Duodenal mucosa (tissue), 2 donors: ENCODE measurements around the gene PTPRN2.

Experiments
- H3K27ac ChIP-seq: one replicate; pipeline ENCODE4 v1.7.0; 2013; ENCODE audit warnings: low read depth, low read length
- H3K27me3 ChIP-seq, 2 donors: one replicate each; pipeline ENCODE4 v1.7.0; 2013; ENCODE audit warnings: low read length in 2 of 2, control low read depth in 1 of 2; ENCODE audit not compliant: insufficient read depth in 2 of 2, control insufficient read depth in 1 of 2
- H3K36me3 ChIP-seq, 2 donors: one replicate each; pipeline ENCODE4 v1.7.0; 2013; ENCODE audit warnings: low read length in 2 of 2, control low read depth in 1 of 2; ENCODE audit not compliant: insufficient read depth in 2 of 2, control insufficient read depth in 1 of 2
- H3K4me1 ChIP-seq, 2 donors: one replicate each; pipeline ENCODE4 v1.7.0; 2013; ENCODE audit warnings: low read length in 2 of 2, control low read depth in 1 of 2; ENCODE audit not compliant: insufficient read depth in 2 of 2, control insufficient read depth in 1 of 2
- H3K4me3 ChIP-seq, 2 donors: one replicate each; pipeline ENCODE4 v1.7.0; 2013; ENCODE audit warnings: low read length in 2 of 2, low read depth in 1 of 2
- H3K9ac ChIP-seq, 2 donors: one replicate each; pipeline ENCODE4 v1.7.0; 2013; ENCODE audit warnings: low read length in 2 of 2, low read depth in 1 of 2
- H3K9me3 ChIP-seq, 2 donors: one replicate each; pipeline ENCODE4 v1.7.0; 2013; ENCODE audit warnings: low read length in 2 of 2, control low read depth in 1 of 2; ENCODE audit not compliant: control insufficient read depth in 1 of 2

Gene PTPRN2

GRCh38 chr7:157789094-157789493, 798.5 kb downstream of the PTPRN2 start:
- H3K27me3 ChIP-seq = no peaks in the 10 kb centered on the region
- H3K27ac ChIP-seq = no peak overlapping the region
- no peaks in the 10 kb centered on the region for H3K4me1 ChIP-seq
- H3K9me3 ChIP-seq = no peaks in the 10 kb centered on the region
- H3K36me3 ChIP-seq = no peaks in the 10 kb centered on the region
- H3K9ac ChIP-seq = no peak overlapping the region
- H3K4me3 ChIP-seq = no peak overlapping the region

- H3K4me1 ChIP-seq = no peaks in the 10 kb centered on the region
- no peaks in the 10 kb centered on the region for H3K36me3 ChIP-seq
- no peaks in the 10 kb centered on the region for H3K27me3 ChIP-seq
- H3K9ac ChIP-seq = no peak overlapping the region
- no peaks in the 10 kb centered on the region for H3K9me3 ChIP-seq
- H3K4me3 ChIP-seq = no peak overlapping the region
- no peak overlapping the region for H3K27ac ChIP-seq
Measured at GRCh38 chr7:157788573-157788972, 799.0 kb downstream of the PTPRN2 start.

DNA sequence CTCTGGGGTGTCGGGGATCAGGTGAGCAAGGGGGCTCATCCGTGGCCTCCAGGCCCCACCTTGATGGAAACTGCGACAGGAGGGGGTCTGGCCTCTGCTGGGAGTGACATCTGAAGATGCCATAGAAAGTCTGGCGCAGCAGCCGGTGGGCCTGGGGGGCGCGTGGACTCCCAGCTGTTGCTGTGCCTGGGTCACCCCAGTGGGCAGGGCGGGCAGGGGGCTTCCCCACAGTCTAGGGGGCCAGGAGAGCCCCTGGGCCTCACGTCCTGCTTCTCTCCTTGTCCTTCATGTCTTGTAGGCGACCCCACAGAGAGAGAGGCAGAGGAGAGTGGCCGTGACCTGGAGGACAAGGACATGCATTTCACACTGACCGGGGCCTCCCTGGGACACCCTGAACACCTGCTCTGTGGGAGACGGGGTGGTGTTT, 800.3 kb downstream of the PTPRN2 start:
- Histone ChIP-seq H3K9me3 (no peaks in the 10 kb centered on the region), H3K9ac (no peak overlapping the region), H3K27ac (no peak overlapping the region), H3K4me1 (no peaks in the 10 kb centered on the region), H3K36me3 (no peaks in the 10 kb centered on the region), H3K4me3 (no peak overlapping the region), H3K27me3 (no peaks in the 10 kb centered on the region)

DNA sequence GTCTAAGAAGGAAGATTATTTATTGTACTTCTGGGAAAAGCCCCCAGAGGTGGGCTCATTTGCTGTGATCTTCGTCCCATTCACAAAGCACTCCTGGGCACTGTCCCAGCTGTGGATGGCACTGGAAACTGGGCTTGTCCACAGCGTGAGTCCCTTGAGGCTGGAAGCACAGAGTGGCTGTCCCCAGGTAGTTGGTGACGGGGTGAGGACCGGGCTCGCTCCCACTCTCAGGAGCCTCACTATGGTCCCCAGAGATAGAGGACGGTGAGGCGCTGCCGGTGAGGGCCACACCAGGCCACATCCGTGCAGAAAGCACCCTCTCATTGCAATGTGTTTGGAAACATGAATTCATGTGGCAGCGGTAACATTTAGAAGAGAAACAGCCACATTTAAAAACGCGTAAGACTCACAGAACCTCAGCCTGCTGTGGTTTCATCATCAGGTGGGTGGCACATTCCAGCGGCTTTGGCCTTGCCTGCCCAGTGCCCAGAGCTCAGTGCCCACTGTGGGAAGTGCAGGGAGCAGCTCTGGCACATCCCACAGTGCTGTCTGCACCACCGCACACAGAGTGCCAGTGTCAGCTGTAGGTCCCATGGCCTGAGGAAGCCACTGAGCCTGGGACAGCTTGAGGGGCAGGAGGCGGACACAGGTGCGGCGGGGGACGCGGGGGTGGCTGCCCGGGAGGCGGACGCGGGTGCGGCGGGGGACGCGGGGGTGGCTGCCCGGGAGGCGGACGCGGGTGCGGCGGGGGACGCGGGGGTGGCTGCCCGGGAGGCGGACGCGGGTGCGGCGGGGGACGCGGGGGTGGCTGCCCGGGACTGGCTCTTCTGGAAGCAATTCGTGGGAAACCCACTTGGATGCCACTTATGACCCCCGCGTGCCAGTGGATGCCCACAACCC, 801.0 kb downstream of the PTPRN2 start:
- Histone ChIP-seq H3K27ac (no peak overlapping the region), H3K36me3 (no peaks in the 10 kb centered on the region), H3K4me3 (no peak overlapping the region), H3K27me3 (no peaks in the 10 kb centered on the region), H3K4me1 (no peaks in the 10 kb centered on the region), H3K9ac (no peak overlapping the region), H3K9me3 (no peaks in the 10 kb centered on the region)

- H3K27ac ChIP-seq = no peak overlapping the region
- no peaks in the 10 kb centered on the region for H3K27me3 ChIP-seq
- H3K4me1 ChIP-seq = no peaks in the 10 kb centered on the region
- H3K36me3 ChIP-seq = no peaks in the 10 kb centered on the region
- no peak overlapping the region for H3K9ac ChIP-seq
- H3K4me3 ChIP-seq = no peak overlapping the region
- H3K9me3 ChIP-seq = no peaks in the 10 kb centered on the region
Measured at GRCh38 chr7:157785486-157786186, 802.0 kb downstream of the PTPRN2 start.

DNA sequence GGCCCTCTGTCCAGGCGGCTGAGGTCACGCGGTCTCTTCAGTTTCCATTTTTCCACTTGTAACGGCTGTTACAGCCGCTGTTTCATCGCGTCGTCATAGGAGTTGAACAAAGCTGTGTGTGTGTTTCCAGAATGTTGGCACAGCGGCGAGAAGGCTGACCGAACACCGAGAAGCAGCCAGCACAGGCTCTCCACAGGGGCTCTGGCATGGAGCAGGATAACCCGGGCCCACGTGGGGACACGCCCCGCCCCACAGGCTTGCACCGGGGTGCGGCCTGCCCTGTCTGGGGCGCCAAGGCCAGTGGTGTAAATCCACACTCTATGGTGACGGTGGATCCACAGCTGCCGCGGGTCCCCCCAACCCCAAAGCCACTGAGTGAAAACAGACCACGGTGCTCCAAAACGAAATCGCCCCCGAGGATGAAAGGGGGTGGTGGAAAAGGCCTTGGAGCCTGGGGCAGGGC, 802.6 kb downstream of the PTPRN2 start:
- H3K27ac ChIP-seq = no peak overlapping the region

GRCh38 chr7:157784041-157784835, 803.4 kb downstream of the PTPRN2 start:
- Histone ChIP-seq H3K9ac (no peak overlapping the region), H3K4me1 (no peaks in the 10 kb centered on the region), H3K4me3 (no peak overlapping the region), H3K27me3 (no peaks in the 10 kb centered on the region), H3K27ac (no peak overlapping the region), H3K9me3 (no peaks in the 10 kb centered on the region), H3K36me3 (no peaks in the 10 kb centered on the region)

More for the DNA sequence above, 802.6 kb downstream of the PTPRN2 start:
- Histone ChIP-seq H3K4me3 (no peak overlapping the region), H3K36me3 (no peaks in the 10 kb centered on the region), H3K9ac (no peak overlapping the region), H3K27me3 (no peaks in the 10 kb centered on the region), H3K9me3 (no peaks in the 10 kb centered on the region), H3K4me1 (no peaks in the 10 kb centered on the region)

DNA sequence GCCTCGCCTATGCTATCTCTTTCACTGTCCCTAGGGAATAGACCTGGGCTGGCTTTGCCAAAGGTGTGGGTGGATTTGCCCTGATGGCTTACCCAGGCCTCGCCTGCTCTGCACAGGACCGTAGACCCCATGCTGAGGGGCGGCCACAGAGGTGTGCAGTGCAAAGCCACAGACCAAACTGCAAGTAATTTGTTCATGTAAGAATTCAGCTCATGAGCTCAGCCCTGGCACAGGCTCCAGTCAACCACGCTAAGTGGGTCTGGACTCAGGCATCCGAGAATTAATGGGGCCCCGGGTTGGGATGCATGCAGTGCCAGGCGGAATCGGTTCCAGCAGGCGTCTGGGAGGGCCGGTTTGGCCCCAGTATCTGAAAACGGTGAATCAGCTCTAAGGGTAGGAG, 805.6 kb downstream of the PTPRN2 start:
- no peaks in the 10 kb centered on the region for H3K9me3 ChIP-seq
- H3K4me1 ChIP-seq = no peaks in the 10 kb centered on the region
- H3K27me3 ChIP-seq = no peaks in the 10 kb centered on the region
- H3K36me3 ChIP-seq = no peaks in the 10 kb centered on the region
- no peak overlapping the region for H3K4me3 ChIP-seq
- no peak overlapping the region for H3K27ac ChIP-seq
- H3K9ac ChIP-seq = no peak overlapping the region

DNA sequence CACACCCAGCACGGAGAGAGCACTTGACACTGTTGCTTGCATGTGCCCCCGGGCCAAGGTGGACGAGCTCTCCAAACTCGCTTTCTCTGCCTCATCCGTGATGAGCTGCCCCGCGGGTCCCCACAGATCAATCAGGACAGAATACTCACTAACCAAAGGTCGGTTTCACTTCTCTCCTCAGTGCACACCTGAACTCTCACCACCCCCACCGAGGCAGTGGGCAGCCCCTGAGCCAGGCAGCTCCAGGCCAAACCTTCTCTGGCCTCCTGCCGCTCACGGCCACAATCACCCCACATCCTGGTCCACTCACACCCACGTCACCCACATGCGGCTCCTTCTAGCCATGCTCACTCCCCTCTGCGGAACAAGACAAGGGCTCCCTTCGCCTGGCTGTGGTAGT, 806.9 kb downstream of the PTPRN2 start:
- no peak overlapping the region for H3K9ac ChIP-seq
- H3K27me3 ChIP-seq = no peaks in the 10 kb centered on the region
- no peaks in the 10 kb centered on the region for H3K9me3 ChIP-seq
- H3K27ac ChIP-seq = no peak overlapping the region
- H3K4me1 ChIP-seq = no peaks in the 10 kb centered on the region
- H3K36me3 ChIP-seq = no peaks in the 10 kb centered on the region
- no peak overlapping the region for H3K4me3 ChIP-seq

GRCh38 chr7:157780312-157780711, 807.3 kb downstream of the PTPRN2 start:
- no peaks in the 10 kb centered on the region for H3K36me3 ChIP-seq
- no peak overlapping the region for H3K4me3 ChIP-seq
- no peak overlapping the region for H3K27ac ChIP-seq
- H3K27me3 ChIP-seq = no peaks in the 10 kb centered on the region
- H3K4me1 ChIP-seq = no peaks in the 10 kb centered on the region
- no peak overlapping the region for H3K9ac ChIP-seq
- no peaks in the 10 kb centered on the region for H3K9me3 ChIP-seq
